Myocyte (in vitro differentiated cells): ENCODE results near the gene CD151. TPM values are rescaled to one million over a fixed set of nuclear protein-coding genes. Genes with fewer than 3 reads are reported as not detected.

Experiments used
- DNase-seq: peaks from one replicate; pipeline ENCODE4 v3.0.0-alpha.2; 2012; ENCODE audit warnings: low read depth
- total RNA-seq: library from RNA; depleted of rRNA; stranded (reverse); fragments of >200 nt; gene quantifications from 2 replicates; pipeline ENCODE4 v1.2.3, GENCODE V29; 2014

The CD151 gene
- total RNA-seq, 1 donor from 2014 or later = 900 TPM

GRCh38 chr11:869399-870126, 36.8 kb downstream of the CD151 start:
- no peak for DNase-seq

GRCh38 chr11:870127-870413, 37.3 kb downstream of the CD151 start:
- DNase-seq = no peak

GRCh38 chr11:870418-870817, 37.7 kb downstream of the CD151 start:
- DNase-seq = no peak

GRCh38 chr11:871472-871871, 38.7 kb downstream of the CD151 start:
- no peak for DNase-seq

GRCh38 chr11:872799-873198, 40.0 kb downstream of the CD151 start:
- DNase-seq = no peak

- DNase-seq = no peak
These were observed 41.0 kb downstream of the CD151 start for GRCh38 chr11:873706-874105.

- DNase-seq = no peak
These were observed 42.5 kb downstream of the CD151 start for GRCh38 chr11:875203-875602.

- no peak for DNase-seq
These were observed 43.1 kb downstream of the CD151 start for GRCh38 chr11:875769-876301.

- DNase-seq = peak; percentile 79
These were observed 43.8 kb downstream of the CD151 start for GRCh38 chr11:876545-876944.

- no peak for DNase-seq
These were observed 44.8 kb downstream of the CD151 start for GRCh38 chr11:877565-877964.

- DNase-seq = no peak
These were observed 47.7 kb downstream of the CD151 start for GRCh38 chr11:880447-880846.

- DNase-seq = no peak
These were observed 49.8 kb downstream of the CD151 start for GRCh38 chr11:882596-882995.

- no peak for DNase-seq
These were observed 50.8 kb downstream of the CD151 start for GRCh38 chr11:883527-883926.

- no peak for DNase-seq
These were observed 51.9 kb downstream of the CD151 start for GRCh38 chr11:884578-885070.

GRCh38 chr11:886568-886967, 53.8 kb downstream of the CD151 start:
- DNase-seq = no peak

GRCh38 chr11:887589-887988, 54.8 kb downstream of the CD151 start:
- no peak for DNase-seq

Other genes with a start within 250 kb of the CD151 start
- 25.1 and 29.3 TPM in 2 replicates for gene IRF7, start 217.0 kb upstream of the CD151 start, total RNA-seq
- gene CDHR5, start 208.0 kb upstream of the CD151 start, total RNA-seq = not detected in 2 replicates
- not detected in 2 replicates for gene SCT, start 205.8 kb upstream of the CD151 start, total RNA-seq
- gene DRD4, start 195.7 kb upstream of the CD151 start, total RNA-seq = not detected in 2 replicates
- gene DEAF1, start 137.7 kb upstream of the CD151 start, total RNA-seq = 22.5 and 35.8 TPM in 2 replicates
- gene TMEM80, start 137.1 kb upstream of the CD151 start, total RNA-seq = 37.8 and 44.7 TPM in 2 replicates
- gene EPS8L2, start 126.7 kb upstream of the CD151 start, total RNA-seq = 20.4 and 26.5 TPM in 2 replicates
- 118 and 155 TPM in 2 replicates for gene TALDO1, start 85.5 kb upstream of the CD151 start, total RNA-seq
- gene GATD1, start 55.5 kb upstream of the CD151 start, total RNA-seq = 34.5 and 45.8 TPM in 2 replicates
- gene CEND1, start 42.9 kb upstream of the CD151 start, total RNA-seq = 0.53 and 0.94 TPM in 2 replicates
- gene SLC25A22, start 34.7 kb upstream of the CD151 start, total RNA-seq = 8.0 and 15.5 TPM in 2 replicates
- gene PIDD1, start 27.7 kb upstream of the CD151 start, total RNA-seq = 10.5 and 14.7 TPM in 2 replicates
- 381 and 504 TPM in 2 replicates for gene RPLP2, start 23.0 kb upstream of the CD151 start, total RNA-seq
- 84.0 and 183 TPM in 2 replicates for gene PNPLA2, start 14.0 kb upstream of the CD151 start, total RNA-seq
- gene CRACR2B, start 5.0 kb upstream of the CD151 start, total RNA-seq = 16.6 and 26.5 TPM in 2 replicates
- gene POLR2L, start 9.6 kb downstream of the CD151 start, total RNA-seq = 66.0 and 91.9 TPM in 2 replicates
- gene TSPAN4, start 9.9 kb downstream of the CD151 start, total RNA-seq = 56.7 and 63.9 TPM in 2 replicates
- 50.7 and 57.6 TPM in 2 replicates for gene CHID1, start 77.9 kb downstream of the CD151 start, total RNA-seq
- 26.2 and 26.9 TPM in 2 replicates for gene AP2A2, start 92.9 kb downstream of the CD151 start, total RNA-seq
- not detected in 2 replicates for gene MUC6, start 203.8 kb downstream of the CD151 start, total RNA-seq
- gene MUC2, start 241.9 kb downstream of the CD151 start, total RNA-seq = not detected in 2 replicates